IMR-90 (cell line): ENCODE data around the gene SYNM. TPM values are rescaled to one million over a fixed set of nuclear protein-coding genes. Genes with fewer than 3 reads are reported as not detected.

Source experiments
- ATAC-seq: fragments of 200-7000 bp; cut with Tn5 transposase; 2 replicates; pipeline ENCODE4 v1.9.1; 2020; ENCODE audit warnings: low read depth, mild to moderate bottlenecking, moderate library complexity
- BruUV-seq: library from RNA; stranded (reverse); fragments of 400-500 nt; replicated peaks from 2 replicates; lab custom pipeline; 2021; lab: Mats Ljungman, UMichigan
- CTCF ChIA-PET: fragments of 300-600 bp; formaldehyde crosslinking; extraction: SDS; loops from one replicate; lab custom pipeline; 2021; ENCODE audit warnings: antibody characterized with exemption; lab: Yijun Ruan, JAX
- POLR2A ChIA-PET: fragments of 300-600 bp; sonication (Branson Sonifier 250); formaldehyde crosslinking; loops from one replicate; lab custom pipeline; 2022; ENCODE audit warnings: antibody characterized with exemption; ENCODE audit not compliant: unreplicated experiment; lab: Charles Lee
- DNase-seq: peaks from one replicate; pipeline ENCODE4 v3.0.0; 2013
- H2AFZ ChIP-seq: replicated peaks from 2 replicates; pipeline ENCODE3; 2013; ENCODE audit warnings: low read length, mild to moderate bottlenecking; ENCODE audit not compliant: poor library complexity
- H2AK5ac ChIP-seq: 2 replicates; pipeline ENCODE4 v1.6.1; 2013; ENCODE audit warnings: low read depth, low read length, inconsistent platforms
- H2AK9ac ChIP-seq: replicated peaks from 2 replicates; pipeline ENCODE3; 2013; ENCODE audit warnings: mild to moderate bottlenecking, low read depth, low read length, moderate library complexity; ENCODE audit not compliant: poor library complexity
- H2BK120ac ChIP-seq: 2 replicates; pipeline ENCODE4 v1.6.1; 2013; ENCODE audit warnings: low read depth, low read length, inconsistent platforms
- H2BK15ac ChIP-seq: 3 replicates; pipeline ENCODE4 v1.6.1; 2013; ENCODE audit warnings: low read depth, low read length, inconsistent platforms
- H2BK20ac ChIP-seq: 2 replicates; pipeline ENCODE4 v1.6.1; 2013; ENCODE audit warnings: low read depth, mild to moderate bottlenecking, inconsistent platforms, low read length, moderate library complexity
- H2BK5ac ChIP-seq: 2 replicates; pipeline ENCODE4 v1.6.1; 2013; ENCODE audit warnings: mild to moderate bottlenecking, low read depth, low read length, inconsistent platforms; ENCODE audit not compliant: poor library complexity, severe bottlenecking
- H3K14ac ChIP-seq: replicated peaks from 2 replicates; pipeline ENCODE4 v1.6.1; 2013; ENCODE audit warnings: low read depth, low read length, inconsistent platforms
- H3K18ac ChIP-seq: 2 replicates; pipeline ENCODE4 v1.6.1; 2013; ENCODE audit warnings: low read depth, low read length, control low read depth
- H3K23ac ChIP-seq: 2 replicates; pipeline ENCODE4 v1.6.1; 2013; ENCODE audit warnings: low read depth, low read length, inconsistent platforms
- H3K27ac ChIP-seq: 2 replicates; pipeline ENCODE4 v1.5.1; 2013; ENCODE audit warnings: mild to moderate bottlenecking, control low read depth, low read length; ENCODE audit not compliant: insufficient read depth
- H3K27me3 ChIP-seq: 2 replicates; pipeline ENCODE4 v1.6.1; 2013; ENCODE audit warnings: low read length; ENCODE audit not compliant: control insufficient read depth, insufficient read depth
- H3K36me3 ChIP-seq: 2 replicates; pipeline ENCODE4 v1.6.1; 2013; ENCODE audit warnings: low read length, mixed read lengths; ENCODE audit not compliant: control insufficient read depth, insufficient read depth
- H3K4ac ChIP-seq: 2 replicates; pipeline ENCODE4 v1.6.1; 2013; ENCODE audit warnings: low read depth, low read length, inconsistent platforms
- H3K4me1 ChIP-seq: 2 replicates; pipeline ENCODE4 v1.6.1; 2013; ENCODE audit warnings: low read length, mixed read lengths; ENCODE audit not compliant: control insufficient read depth, insufficient read depth
- H3K4me2 ChIP-seq: 2 replicates; pipeline ENCODE4 v1.6.1; 2013; ENCODE audit warnings: low read depth, mild to moderate bottlenecking, control low read depth, low read length, moderate library complexity
- H3K4me3 ChIP-seq: 2 replicates; pipeline ENCODE4 v1.5.1; 2013; ENCODE audit warnings: low read depth, mild to moderate bottlenecking, control low read depth, low read length, moderate library complexity; ENCODE audit not compliant: insufficient read depth
- H3K56ac ChIP-seq: 2 replicates; pipeline ENCODE4 v1.6.1; 2013; ENCODE audit warnings: low read length, inconsistent platforms; ENCODE audit not compliant: insufficient read depth; ENCODE audit errors: extremely low read depth
- H3K79me1 ChIP-seq, 2 experiments: 2 replicates each; pipeline ENCODE4 v1.6.1; 2013; ENCODE audit warnings: low read length in 2 of 2, inconsistent platforms in 1 of 2, low read depth in 1 of 2
- H3K9ac ChIP-seq: 2 replicates; pipeline ENCODE4 v1.6.1; 2013; ENCODE audit warnings: low read depth, low read length, control low read depth
- H3K9me1 ChIP-seq: 2 replicates; pipeline ENCODE4 v1.6.1; 2013; ENCODE audit warnings: low read length, inconsistent platforms; ENCODE audit not compliant: insufficient read depth
- H3K9me3 ChIP-seq: 2 replicates; pipeline ENCODE4 v1.6.1; 2013; ENCODE audit warnings: low read length; ENCODE audit not compliant: control insufficient read depth, insufficient read depth
- H4K20me1 ChIP-seq: 2 replicates; pipeline ENCODE4 v1.6.1; 2013; ENCODE audit warnings: low read length, inconsistent platforms; ENCODE audit not compliant: insufficient read depth
- H4K5ac ChIP-seq: 2 replicates; pipeline ENCODE4 v1.6.1; 2013; ENCODE audit warnings: mild to moderate bottlenecking, low read depth, low read length, control low read depth
- H4K8ac ChIP-seq, 2 experiments: 2 replicates each; pipeline ENCODE4 v1.6.1; 2013; ENCODE audit warnings: low read depth in 2 of 2, low read length in 2 of 2, control low read depth in 1 of 2, inconsistent platforms in 1 of 2
- H4K91ac ChIP-seq: 2 replicates; pipeline ENCODE4 v1.6.1; 2013; ENCODE audit warnings: low read depth, low read length, inconsistent platforms; ENCODE audit not compliant: insufficient read depth
- CEBPB ChIP-seq: IDR thresholded peaks from 2 replicates; pipeline ENCODE4 v1.6.1; 2012; ENCODE audit warnings: low read depth, low read length, improper control_type of control experiment
- CHD1 ChIP-seq: IDR thresholded peaks from 2 replicates; pipeline ENCODE4 v1.6.1; 2012; ENCODE audit warnings: low read depth, low read length, improper control_type of control experiment
- MAFK ChIP-seq: IDR thresholded peaks from 2 replicates; pipeline ENCODE4 v1.6.1; 2012; ENCODE audit warnings: low read depth, low read length, improper control_type of control experiment
- MAZ ChIP-seq: IDR thresholded peaks from 2 replicates; pipeline ENCODE4 v1.6.1; 2012; ENCODE audit warnings: low read depth, mild to moderate bottlenecking, low read length, improper control_type of control experiment, moderate library complexity, borderline replicate concordance
- MXI1 ChIP-seq: IDR thresholded peaks from 2 replicates; pipeline ENCODE4 v1.6.1; 2012; ENCODE audit warnings: low read depth, mild to moderate bottlenecking, low read length, moderate library complexity, borderline replicate concordance
- NFE2L2 ChIP-seq: fragments of 150-350 bp; IDR thresholded peaks from 2 replicates; pipeline ENCODE4 v1.6.1; 2016; ENCODE audit warnings: low read depth, mild to moderate bottlenecking, low read length
- POLR2A ChIP-seq: IDR thresholded peaks from 2 replicates; pipeline ENCODE4 v1.6.1; 2012; ENCODE audit warnings: mild to moderate bottlenecking, low read depth, low read length
- RAD21 ChIP-seq: IDR thresholded peaks from 2 replicates; pipeline ENCODE4 v1.6.1; 2012; ENCODE audit warnings: low read length, improper control_type of control experiment
- RCOR1 ChIP-seq: IDR thresholded peaks from 2 replicates; pipeline ENCODE4 v1.6.1; 2012; ENCODE audit warnings: mild to moderate bottlenecking, low read length, improper control_type of control experiment; ENCODE audit not compliant: insufficient replicate concordance
- RFX5 ChIP-seq: IDR thresholded peaks from 2 replicates; pipeline ENCODE4 v1.8.0; 2012; ENCODE audit warnings: low read depth, mild to moderate bottlenecking, low read length, moderate library complexity
- SMC3 ChIP-seq: fragments of 150-350 bp; IDR thresholded peaks from 2 replicates; pipeline ENCODE4 v1.6.1; 2016; ENCODE audit warnings: low read depth, mild to moderate bottlenecking, antibody characterized with exemption, low read length, moderate library complexity
- WGBS, 2 experiments: methylation state at CpG; one replicate each; pipeline versions ENCODE4 v1.1.5 to v1.1.7; 2013; ENCODE audit warnings: missing lambda C conversion rate in 2 of 2; ENCODE audit not compliant: insufficient read length in 1 of 2; ENCODE audit errors: extremely low coverage in 2 of 2; 5-methylcytosine and 5-hydroxymethylcytosine counted together
- dilution Hi-C: fragments of 300-500 bp; cut with HindIII; formaldehyde crosslinking; loops from one replicate; pipeline ENCODE4 v1.14.3; 2018; ENCODE audit warnings: low sequenced_read_pairs; ENCODE audit not compliant: unreplicated experiment
- in situ Hi-C: fragments of 300-500 bp; cut with MboI; formaldehyde crosslinking; loops from 3 replicates; pipeline ENCODE4 v1.14.3; 2019; ENCODE audit warnings: low sequenced_read_pairs, inconsistent platforms, mixed read lengths
- intact Hi-C: fragments of 100-400 bp; cut with micrococcal nuclease; formaldehyde crosslinking; loops from 2 replicates; pipeline ENCODE4 v1.10.0; 2022
- polyA plus RNA-seq, 3 experiments: library from polyadenylated mRNA; depleted of rRNA; stranded (reverse); fragments of >200 nt; gene quantifications; 2 replicates each; pipeline ENCODE4 v1.2.3, GENCODE V29; 2012; ENCODE audit warnings: low replicate concordance in 1 of 3
- total RNA-seq: library from RNA; depleted of rRNA; stranded (reverse); fragments of >200 nt; gene quantifications from 2 replicates; pipeline ENCODE4 v1.2.3, GENCODE V29; 2012
- TF ChIP-seq, protein P1 (sequence below): fragments of 150-350 bp; IDR thresholded peaks from 2 replicates; pipeline ENCODE4 v1.6.1; 2017; ENCODE audit warnings: mild to moderate bottlenecking, antibody characterized with exemption, low read length, low read depth
- TF ChIP-seq, protein P2 (sequence below): conservative IDR thresholded peaks from 2 replicates; pipeline ENCODE4 v1.5.1; 2012; ENCODE audit warnings: mild to moderate bottlenecking, low read depth, low read length, improper control_type of control experiment

The SYNM gene
- total and polyA plus RNA-seq, 2 of the 4 experiments (the other 2 are of a cell fraction), result 2.1 to 3.4 TPM

DNA sequence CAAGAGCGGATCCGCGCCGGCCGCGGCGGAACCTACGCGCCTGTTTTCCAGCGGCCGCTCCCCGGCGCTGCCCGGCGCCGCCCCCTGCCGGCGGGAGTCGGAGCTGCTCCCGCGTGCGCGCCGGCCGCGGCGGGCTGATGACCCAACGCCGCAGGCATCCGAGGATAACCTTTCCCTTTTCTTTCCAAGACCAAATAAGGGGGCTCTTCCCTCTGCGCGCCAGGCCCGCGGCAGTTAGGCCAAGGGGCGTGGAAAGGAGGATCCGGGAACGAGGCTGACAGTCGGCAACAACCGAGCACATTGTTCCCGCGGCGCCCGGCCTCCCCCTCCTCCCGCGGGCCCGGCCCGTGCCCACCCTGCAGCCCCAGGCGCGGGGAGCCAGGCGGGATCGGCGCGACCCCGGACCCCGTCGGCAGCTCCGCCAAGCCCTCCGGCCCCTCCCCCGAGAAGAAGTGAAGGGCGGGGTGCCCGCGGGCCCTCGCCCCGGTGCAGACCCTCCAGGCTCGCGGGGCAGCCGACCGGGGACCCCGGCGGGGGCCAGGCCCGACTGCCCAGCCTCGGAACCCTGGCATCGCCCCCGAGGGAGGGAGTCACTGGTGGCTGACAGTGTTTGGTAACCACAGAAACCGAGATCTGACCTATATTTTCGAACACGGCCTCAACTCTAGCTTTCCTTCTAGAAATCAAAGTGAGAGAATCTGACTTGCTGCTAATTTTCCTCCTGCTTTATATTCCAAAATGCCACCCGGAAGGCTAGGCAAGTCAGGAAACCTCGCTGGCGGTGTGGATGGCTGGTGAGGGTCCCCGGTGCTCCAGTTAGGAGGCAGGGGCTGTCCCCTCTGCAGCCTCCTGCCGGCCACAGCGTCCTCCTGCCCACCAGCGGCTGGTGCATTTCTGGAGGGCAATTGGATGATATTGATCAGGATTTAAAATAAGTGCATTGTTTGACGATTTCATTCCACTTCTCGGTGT is 45.6 kb upstream of the SYNM start:
- peak overlapping the region; percentile 86 to 93 for H4K8ac ChIP-seq
- CTCF ChIA-PET, result interaction anchor here (0.6 to 1.4 kb wide), 8 partner anchors 10 to 673 kb away, joined by 3 to 5 read pairs (median 3); no protein-coding TSS in a partner anchor
- H2BK15ac ChIP-seq, result peak overlapping the region; percentile 55; the same call in 2 of the 3 replicates
- dilution Hi-C loops, result loop anchor here (25.0 kb wide), 1 partner anchor 122 kb away; no protein-coding TSS in a partner anchor
- peaks cover 4 to 5% of the 10 kb centered on the region in 2 experiments; a peak in 2 of 4 replicates for H3K79me1 ChIP-seq
- no TSS peak for BruUV-seq
- no peaks in the 10 kb centered on the region for H3K36me3 ChIP-seq
- peak overlapping the region; percentile 59 for H3K4me2 ChIP-seq
- peak overlapping the region; percentile 95 for H3K4ac ChIP-seq
- H2BK5ac ChIP-seq, result peak overlapping the region; percentile 85
- H2AK9ac ChIP-seq, result peak overlapping the region; percentile 90
- peak overlapping the region; percentile 46; the same call in 1 of the 2 replicates for H3K18ac ChIP-seq
- no peaks in the 10 kb centered on the region for H3K9me3 ChIP-seq
- H3K14ac ChIP-seq, result peak overlapping the region; percentile 99
- no peaks in the 10 kb centered on the region for H3K27me3 ChIP-seq
- peak; percentile 99 for ATAC-seq
- peak overlapping the region; percentile 47 for H3K4me3 ChIP-seq
- H3K4me1 ChIP-seq, result peaks cover 3% of the 10 kb centered on the region
- no peaks in the 10 kb centered on the region for H4K20me1 ChIP-seq
- H3K9ac ChIP-seq, result peak overlapping the region; percentile 80
- in situ Hi-C loops, result no loop called here
- peak overlapping the region; percentile 82 for H3K27ac ChIP-seq
- peak overlapping the region; percentile 71 for H2AK5ac ChIP-seq
- peak overlapping the region; percentile 90 for H2BK120ac ChIP-seq
- H3K56ac ChIP-seq, result peak overlapping the region; percentile 73; the same call in 1 of the 2 replicates
- peak overlapping the region; percentile 70 for H2BK20ac ChIP-seq
- peak overlapping the region; percentile 99 for H3K23ac ChIP-seq
- peak overlapping the region; percentile 73 for H4K91ac ChIP-seq
- WGBS, 2 experiments, result 8% methylated on average over 8 of the region's 86 CpGs; no CpG with 5 or more reads in 1 of the 2 experiments
- peak overlapping the region; percentile 95 for H2AFZ ChIP-seq
- peak; percentile 87 for DNase-seq
- POLR2A ChIA-PET, result no interaction called here
- H4K5ac ChIP-seq, result peak overlapping the region; percentile 25
- intact Hi-C loops, result loop anchor here (1.0 to 5.0 kb wide), 4 partner anchors 117 to 617 kb away; no protein-coding TSS in a partner anchor
- H3K9me1 ChIP-seq, result peaks cover 5% of the 10 kb centered on the region; the same call in 1 of the 2 replicates
- no peak for TF ChIP-seq NFE2L2
- TF ChIP-seq, protein P1, sequence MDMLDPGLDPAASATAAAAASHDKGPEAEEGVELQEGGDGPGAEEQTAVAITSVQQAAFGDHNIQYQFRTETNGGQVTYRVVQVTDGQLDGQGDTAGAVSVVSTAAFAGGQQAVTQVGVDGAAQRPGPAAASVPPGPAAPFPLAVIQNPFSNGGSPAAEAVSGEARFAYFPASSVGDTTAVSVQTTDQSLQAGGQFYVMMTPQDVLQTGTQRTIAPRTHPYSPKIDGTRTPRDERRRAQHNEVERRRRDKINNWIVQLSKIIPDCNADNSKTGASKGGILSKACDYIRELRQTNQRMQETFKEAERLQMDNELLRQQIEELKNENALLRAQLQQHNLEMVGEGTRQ, result 0 out of 2 replicates have a peak, but pooled peaks have one; percentile 13
- peak; percentile 18; the same call in 1 of the 2 replicates for TF ChIP-seq CEBPB
- TF ChIP-seq RCOR1, result peak; percentile 33
- peak; percentile 69 for TF ChIP-seq SMC3
- no peak for TF ChIP-seq MAFK
- TF ChIP-seq CHD1, result no peak; the same call in 1 of the 2 replicates
- 0 out of 2 replicates have a peak, but pooled peaks have one; percentile 47 for TF ChIP-seq MXI1
- TF ChIP-seq RAD21, result peak; percentile 84
- TF ChIP-seq RFX5, result no peak
- TF ChIP-seq MAZ, result peak; percentile 67; the same call in 1 of the 2 replicates
- TF ChIP-seq, protein P2, sequence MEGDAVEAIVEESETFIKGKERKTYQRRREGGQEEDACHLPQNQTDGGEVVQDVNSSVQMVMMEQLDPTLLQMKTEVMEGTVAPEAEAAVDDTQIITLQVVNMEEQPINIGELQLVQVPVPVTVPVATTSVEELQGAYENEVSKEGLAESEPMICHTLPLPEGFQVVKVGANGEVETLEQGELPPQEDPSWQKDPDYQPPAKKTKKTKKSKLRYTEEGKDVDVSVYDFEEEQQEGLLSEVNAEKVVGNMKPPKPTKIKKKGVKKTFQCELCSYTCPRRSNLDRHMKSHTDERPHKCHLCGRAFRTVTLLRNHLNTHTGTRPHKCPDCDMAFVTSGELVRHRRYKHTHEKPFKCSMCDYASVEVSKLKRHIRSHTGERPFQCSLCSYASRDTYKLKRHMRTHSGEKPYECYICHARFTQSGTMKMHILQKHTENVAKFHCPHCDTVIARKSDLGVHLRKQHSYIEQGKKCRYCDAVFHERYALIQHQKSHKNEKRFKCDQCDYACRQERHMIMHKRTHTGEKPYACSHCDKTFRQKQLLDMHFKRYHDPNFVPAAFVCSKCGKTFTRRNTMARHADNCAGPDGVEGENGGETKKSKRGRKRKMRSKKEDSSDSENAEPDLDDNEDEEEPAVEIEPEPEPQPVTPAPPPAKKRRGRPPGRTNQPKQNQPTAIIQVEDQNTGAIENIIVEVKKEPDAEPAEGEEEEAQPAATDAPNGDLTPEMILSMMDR, result peak; percentile 96
- TF ChIP-seq POLR2A, result peak; percentile 58
